Omental fat pad (tissue), 4 donors: ENCODE results near the gene CD320. TPM values are rescaled to one million over a fixed set of nuclear protein-coding genes. Genes with fewer than 3 reads are reported as not detected.

ENCODE experiments used
- ATAC-seq: fragments of 150-250 bp; one replicate; pipeline ENCODE4 v1.9.1; 2016; ENCODE audit warnings: mild to moderate bottlenecking, moderate library complexity; ENCODE audit not compliant: low FRiP score
- DNase-seq: peaks from one replicate; pipeline ENCODE4 v3.0.0-alpha.2; 2019; ENCODE audit warnings: low spot score
- CTCF ChIP-seq, 3 donors: fragments of 450-650 bp; IDR thresholded peaks; one replicate each; pipeline ENCODE4 v1.5.1; 2016 to 2017; ENCODE audit warnings: antibody characterized with exemption in 3 of 3, mild to moderate bottlenecking in 3 of 3, moderate library complexity in 2 of 3
- total RNA-seq, 4 donors: library from RNA; depleted of rRNA; stranded (reverse); fragments of >200 nt; gene quantifications; one replicate each; pipeline ENCODE4 v1.1.0, GENCODE V29; 2016

CD320 gene
- total RNA-seq, 4 donors from 2014 or later, result 49.3 to 126 (median 79.3) TPM

GRCh38 chr19:8261347-8261746, 46.8 kb downstream of the CD320 start:
- TF ChIP-seq CTCF (IDR thresholded peaks at IDR 0.05), result no peak
- DNase-seq (no peak), ATAC-seq (no peak)

- no peak for DNase-seq
- ATAC-seq, result no peak
- no peak for TF ChIP-seq CTCF (IDR thresholded peaks at IDR 0.05)
Observed at GRCh38 chr19:8259922-8260247, 48.3 kb downstream of the CD320 start.

DNA sequence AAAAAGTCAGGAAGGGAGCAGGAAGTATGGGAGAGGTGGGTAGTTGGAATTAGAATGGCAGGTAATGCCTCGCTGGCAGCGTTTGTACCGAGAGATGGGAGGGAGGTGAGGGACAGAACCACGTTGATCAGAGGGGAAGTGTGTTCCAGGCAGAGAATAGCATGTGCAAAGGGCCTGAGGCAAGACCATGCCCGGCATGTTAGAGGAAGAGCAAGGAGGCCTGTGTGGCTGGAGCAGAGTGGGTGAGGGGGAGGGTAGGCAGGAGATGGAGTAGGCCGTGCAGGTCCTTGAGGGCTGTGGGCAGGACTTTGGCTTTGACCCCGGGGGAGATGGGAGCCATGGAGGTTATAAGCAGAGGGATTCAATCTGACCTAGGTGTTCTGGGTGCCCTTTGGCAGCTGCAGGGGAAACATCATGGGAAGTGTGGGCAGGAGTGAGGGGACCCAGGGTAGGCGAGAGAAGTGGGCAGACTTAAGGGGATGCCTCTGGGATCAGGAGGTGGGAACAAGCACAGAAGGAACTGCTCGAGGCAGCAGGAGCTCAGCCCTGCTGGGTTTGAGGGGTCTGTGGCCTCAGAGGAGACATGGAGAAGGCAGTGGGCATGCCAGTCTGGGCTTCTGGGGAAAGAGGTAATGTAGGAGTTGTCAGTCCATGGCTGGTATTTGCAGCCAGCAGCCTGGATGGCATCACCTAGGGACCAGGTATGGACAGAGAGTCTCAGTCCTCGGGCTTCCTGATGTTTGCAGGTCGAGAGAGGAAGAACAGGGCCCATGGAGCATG, 48.8 kb downstream of the CD320 start:
- ATAC-seq, result no peak
- DNase-seq, result no peak
- TF ChIP-seq CTCF (IDR thresholded peaks at IDR 0.05), result no peak

- TF ChIP-seq CTCF (IDR thresholded peaks at IDR 0.05), result no peak
- DNase-seq (no peak), ATAC-seq (no peak)
Observed at GRCh38 chr19:8257052-8257443, 51.1 kb downstream of the CD320 start.

- no peak for TF ChIP-seq CTCF (IDR thresholded peaks at IDR 0.05)
- DNase-seq, result no peak
- ATAC-seq, result no peak
Observed at GRCh38 chr19:8256276-8257051, 51.7 kb downstream of the CD320 start.

- ATAC-seq (no peak), DNase-seq (no peak)
- no peak for TF ChIP-seq CTCF (IDR thresholded peaks at IDR 0.05)
Observed at GRCh38 chr19:8255426-8256125, 52.6 kb downstream of the CD320 start.
